Measurements from ENCODE around the gene LRRC45.

Gene LRRC45

DNA sequence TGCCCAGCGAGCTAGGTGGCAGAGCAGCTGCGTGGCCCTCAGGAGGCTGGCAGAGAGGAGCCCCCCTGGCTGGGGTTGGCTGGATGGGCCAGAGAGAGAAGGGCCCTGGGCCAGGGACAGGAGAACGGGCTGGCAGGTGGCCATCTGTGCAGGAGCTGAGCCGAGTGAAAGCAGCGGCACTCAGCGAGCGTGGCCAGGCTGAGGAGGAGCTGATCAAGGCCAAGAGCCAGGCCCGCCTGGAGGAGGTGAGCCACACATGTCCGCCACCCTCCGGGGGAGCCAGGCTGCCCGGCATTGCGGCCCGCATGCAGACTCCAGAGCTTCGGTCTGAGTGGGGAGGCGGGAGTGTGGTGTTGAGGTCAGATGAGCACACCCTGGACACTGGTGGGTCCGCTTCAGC, 6.3 kb downstream of the LRRC45 start:
- DNase-seq (ENCODE audit: low read depth, low spot score): no peak
- H3K4me3 ChIP-seq (ENCODE audit: low read depth, low read length): no peak overlapping the region
- in situ Hi-C loops (cut with HindIII; ENCODE audit: low sequenced_read_pairs): no loop called here
- TF ChIP-seq, protein P1, sequence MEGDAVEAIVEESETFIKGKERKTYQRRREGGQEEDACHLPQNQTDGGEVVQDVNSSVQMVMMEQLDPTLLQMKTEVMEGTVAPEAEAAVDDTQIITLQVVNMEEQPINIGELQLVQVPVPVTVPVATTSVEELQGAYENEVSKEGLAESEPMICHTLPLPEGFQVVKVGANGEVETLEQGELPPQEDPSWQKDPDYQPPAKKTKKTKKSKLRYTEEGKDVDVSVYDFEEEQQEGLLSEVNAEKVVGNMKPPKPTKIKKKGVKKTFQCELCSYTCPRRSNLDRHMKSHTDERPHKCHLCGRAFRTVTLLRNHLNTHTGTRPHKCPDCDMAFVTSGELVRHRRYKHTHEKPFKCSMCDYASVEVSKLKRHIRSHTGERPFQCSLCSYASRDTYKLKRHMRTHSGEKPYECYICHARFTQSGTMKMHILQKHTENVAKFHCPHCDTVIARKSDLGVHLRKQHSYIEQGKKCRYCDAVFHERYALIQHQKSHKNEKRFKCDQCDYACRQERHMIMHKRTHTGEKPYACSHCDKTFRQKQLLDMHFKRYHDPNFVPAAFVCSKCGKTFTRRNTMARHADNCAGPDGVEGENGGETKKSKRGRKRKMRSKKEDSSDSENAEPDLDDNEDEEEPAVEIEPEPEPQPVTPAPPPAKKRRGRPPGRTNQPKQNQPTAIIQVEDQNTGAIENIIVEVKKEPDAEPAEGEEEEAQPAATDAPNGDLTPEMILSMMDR (IDR thresholded peaks at IDR 0.05; ENCODE audit: low read depth, low read length): no peak

DNA sequence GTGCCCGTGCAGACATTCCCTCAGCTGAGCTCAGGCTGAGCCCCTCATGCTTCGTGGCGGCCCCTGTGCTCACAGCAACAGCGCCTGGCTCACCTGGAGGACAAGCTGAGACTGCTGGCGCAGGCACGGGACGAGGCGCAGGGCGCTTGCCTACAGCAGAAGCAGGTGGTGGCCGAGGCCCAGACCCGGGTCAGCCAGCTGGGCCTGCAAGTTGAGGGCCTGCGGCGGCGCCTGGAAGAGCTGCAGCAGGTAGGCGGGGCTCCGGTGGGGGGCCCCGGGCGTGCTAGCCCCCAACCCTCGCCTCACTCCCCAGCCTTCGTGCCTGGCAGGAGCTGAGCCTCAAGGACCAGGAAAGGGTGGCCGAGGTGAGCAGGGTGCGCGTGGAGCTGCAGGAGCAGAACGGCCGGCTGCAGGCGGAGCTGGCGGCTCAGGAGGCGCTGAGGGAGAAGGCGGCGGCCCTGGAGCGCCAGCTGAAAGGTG, 6.9 kb downstream of the LRRC45 start:
- in situ Hi-C loops (cut with HindIII; ENCODE audit: low sequenced_read_pairs): no loop called here
- TF ChIP-seq, protein P1 (IDR thresholded peaks at IDR 0.05; ENCODE audit: low read depth, low read length): no peak
- no peak for DNase-seq (ENCODE audit: low read depth, low spot score)
- H3K4me3 ChIP-seq (ENCODE audit: low read depth, low read length): no peak overlapping the region

DNA sequence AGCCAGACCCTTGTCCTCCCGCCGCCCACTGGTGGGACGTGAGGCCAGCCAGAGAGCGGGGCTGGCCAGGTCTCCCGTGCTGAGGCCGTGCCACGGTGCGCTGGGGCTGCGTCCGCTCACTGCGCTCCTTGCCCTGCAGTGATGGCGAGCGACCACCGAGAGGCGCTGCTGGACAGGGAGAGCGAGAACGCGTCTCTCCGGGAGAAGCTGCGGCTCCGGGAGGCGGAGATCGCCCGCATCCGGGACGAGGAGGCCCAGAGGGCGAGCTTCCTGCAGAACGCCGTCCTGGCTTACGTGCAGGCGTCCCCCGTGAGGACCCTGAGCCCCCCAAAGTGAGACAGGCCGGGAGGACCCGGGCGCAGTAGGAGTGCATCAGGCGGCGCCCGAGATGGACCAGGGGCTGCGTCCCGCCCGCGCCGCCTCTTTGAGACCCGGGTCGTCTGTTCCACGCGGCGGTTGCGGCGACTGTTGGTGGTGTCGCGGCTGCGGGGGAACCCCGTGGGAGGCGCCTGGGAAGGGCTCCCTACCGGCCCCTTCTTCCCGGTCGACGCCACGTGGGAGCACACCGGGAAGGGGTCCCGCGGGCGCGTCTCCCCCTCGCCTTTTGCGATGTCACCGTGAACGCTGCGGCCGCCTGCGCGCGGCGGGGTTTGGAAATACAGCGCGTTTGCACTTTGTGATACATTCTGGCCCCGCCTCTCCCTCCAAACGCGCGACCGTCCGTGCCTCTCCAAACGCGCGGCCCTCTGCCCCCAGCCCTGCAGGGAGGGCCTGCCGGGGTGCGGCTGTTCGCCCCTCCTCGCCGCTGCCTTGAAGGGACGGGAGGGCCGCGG, 7.6 kb downstream of the LRRC45 start:
- in situ Hi-C loops (cut with HindIII; ENCODE audit: low sequenced_read_pairs): no loop called here
- peak; percentile 84 for DNase-seq (ENCODE audit: low read depth, low spot score)
- TF ChIP-seq, protein P1 (IDR thresholded peaks at IDR 0.05; ENCODE audit: low read depth, low read length): peak; percentile 79
- peak overlapping the region; percentile 43 for H3K4me3 ChIP-seq (ENCODE audit: low read depth, low read length)

DNA sequence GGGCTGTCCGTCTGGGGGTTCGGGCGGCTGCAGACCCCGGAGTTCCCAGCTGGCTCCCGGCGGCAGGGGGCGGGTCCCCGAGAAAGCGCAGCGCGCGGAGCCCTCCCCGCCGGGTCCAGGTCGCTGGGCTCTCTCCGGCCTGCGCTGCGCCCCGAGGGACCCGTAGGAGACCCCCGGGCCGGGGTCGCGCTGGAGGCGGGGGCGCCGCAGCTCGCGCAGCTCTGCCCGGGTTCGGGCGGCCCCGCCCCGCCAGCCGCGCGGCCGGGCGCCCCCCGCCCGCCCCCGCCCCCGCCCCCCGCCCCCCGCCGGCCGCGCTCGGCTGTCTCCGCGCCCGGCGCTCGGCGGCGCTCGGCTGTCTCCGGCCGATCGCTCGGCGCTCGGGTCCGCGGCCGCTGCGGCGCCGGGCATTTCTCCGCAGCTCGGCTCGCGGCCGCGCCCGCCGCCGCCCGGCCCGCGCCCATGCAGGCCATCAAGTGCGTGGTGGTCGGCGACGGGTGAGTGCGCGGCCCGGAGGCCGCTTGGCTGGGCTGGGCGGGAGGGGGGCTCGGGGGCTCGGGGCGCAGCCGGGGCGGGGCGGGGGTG, 8.3 kb downstream of the LRRC45 start, which contains the start of gene RAC3:
Gene RAC3 (plus strand): TSS at position 376 of the 582 bp plus-strand sequence. CDS start 84 bp downstream, at position 460.
- DNase-seq (ENCODE audit: low read depth, low spot score): no peak
- peak within 1 kb of the TSS; percentile 60 for H3K4me3 ChIP-seq (ENCODE audit: low read depth, low read length)
- TF ChIP-seq, protein P1 (IDR thresholded peaks at IDR 0.05; ENCODE audit: low read depth, low read length): no peak
- in situ Hi-C loops (cut with HindIII; ENCODE audit: low sequenced_read_pairs): no loop called here

DNA sequence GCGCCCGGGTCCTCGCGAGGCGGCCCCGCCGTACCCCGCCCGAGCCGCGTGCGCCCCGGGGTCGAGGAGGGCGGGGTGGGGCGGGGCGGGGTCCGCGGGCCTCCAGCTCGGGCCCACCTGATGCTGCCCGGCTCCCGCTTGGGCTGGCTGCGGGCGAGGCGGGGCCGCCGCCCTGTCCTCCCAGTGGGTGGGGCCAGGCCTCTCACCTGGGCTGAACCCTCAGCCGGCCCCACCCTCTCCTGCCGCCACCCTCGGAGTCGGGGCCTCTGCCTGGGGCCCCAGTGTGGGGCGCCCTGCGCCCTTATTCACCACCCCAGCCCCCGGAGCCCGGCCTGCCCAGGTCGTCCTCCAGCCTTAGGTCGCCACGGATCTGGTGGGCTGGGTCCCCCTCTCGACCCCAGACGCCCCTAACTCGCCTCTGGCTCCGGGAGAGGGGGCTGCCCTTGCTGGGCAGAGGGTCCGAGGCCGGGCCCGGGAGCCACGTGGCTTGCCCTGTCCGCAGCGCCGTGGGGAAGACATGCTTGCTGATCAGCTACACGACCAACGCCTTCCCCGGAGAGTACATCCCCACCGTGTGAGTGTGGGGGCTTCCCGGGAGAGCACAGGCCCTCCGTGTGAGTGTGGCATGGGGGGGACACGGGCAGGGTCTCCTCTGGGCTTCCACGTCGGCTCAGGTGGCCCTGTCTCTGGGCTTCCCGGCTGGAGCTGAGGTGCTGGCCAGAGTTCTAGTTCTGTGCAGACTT, 9.0 kb downstream of the LRRC45 start:
- in situ Hi-C loops (cut with HindIII; ENCODE audit: low sequenced_read_pairs): no loop called here
- TF ChIP-seq, protein P1 (IDR thresholded peaks at IDR 0.05; ENCODE audit: low read depth, low read length): no peak
- peak overlapping the region; percentile 60 for H3K4me3 ChIP-seq (ENCODE audit: low read depth, low read length)
- DNase-seq (ENCODE audit: low read depth, low spot score): no peak

DNA sequence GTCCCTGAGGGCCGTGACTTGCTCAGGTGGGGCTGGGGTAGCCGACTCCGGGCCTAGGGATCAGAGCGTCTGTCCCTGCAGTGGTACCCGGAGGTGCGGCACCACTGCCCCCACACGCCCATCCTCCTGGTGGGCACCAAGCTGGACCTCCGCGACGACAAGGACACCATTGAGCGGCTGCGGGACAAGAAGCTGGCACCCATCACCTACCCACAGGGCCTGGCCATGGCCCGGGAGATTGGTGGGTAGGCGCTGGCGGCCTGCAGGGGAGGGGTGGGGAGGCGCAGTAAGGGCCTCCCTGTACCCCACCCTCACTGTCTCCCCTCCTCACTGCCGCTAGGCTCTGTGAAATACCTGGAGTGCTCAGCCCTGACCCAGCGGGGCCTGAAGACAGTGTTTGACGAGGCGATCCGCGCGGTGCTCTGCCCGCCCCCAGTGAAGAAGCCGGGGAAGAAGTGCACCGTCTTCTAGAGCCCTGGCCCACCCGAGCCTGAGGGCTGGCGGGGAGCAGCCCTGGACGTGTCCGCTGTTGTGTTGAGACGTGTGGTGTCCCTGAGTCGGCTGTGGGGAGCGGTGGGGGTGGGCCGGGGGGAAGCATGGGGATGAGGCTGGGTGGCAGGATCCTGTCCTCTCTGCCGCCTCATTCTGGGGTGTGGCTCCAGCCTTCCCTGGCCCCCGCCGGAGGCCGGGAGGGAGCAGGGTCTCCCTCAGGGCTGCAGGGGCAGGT, 10.4 kb downstream of the LRRC45 start:
- in situ Hi-C loops (cut with HindIII; ENCODE audit: low sequenced_read_pairs): no loop called here
- no peak for DNase-seq (ENCODE audit: low read depth, low spot score)
- H3K4me3 ChIP-seq (ENCODE audit: low read depth, low read length): no peak overlapping the region
- TF ChIP-seq, protein P1 (IDR thresholded peaks at IDR 0.05; ENCODE audit: low read depth, low read length): no peak
